GM13976 (cell line): ENCODE measurements around the gene FIGNL2.
A peak's percentile ranks its signal among the peaks of the same experiment; 100 is the strongest.

Source experiments
- DNase-seq: peaks from one replicate; pipeline ENCODE4 v3.0.0; 2012; ENCODE audit warnings: low spot score
- in situ Hi-C: fragments of 300-500 bp; cut with MboI; formaldehyde crosslinking; loops from one replicate; pipeline ENCODE4 v1.12.0; 2022; ENCODE audit warnings: low sequenced_read_pairs, mixed read lengths, inconsistent platforms; ENCODE audit not compliant: unreplicated experiment
- TF ChIP-seq, protein P1 (sequence below): IDR thresholded peaks from 2 replicates; pipeline ENCODE4 v1.5.1; 2012; ENCODE audit warnings: borderline replicate concordance, mild to moderate bottlenecking; ENCODE audit not compliant: insufficient read depth; ENCODE audit errors: extremely low read depth, missing control alignments, control extremely low read depth

FIGNL2 gene

GRCh38 chr12:51870504-51870903 is 22.0 kb upstream of the FIGNL2 start:
- TF ChIP-seq, protein P1, sequence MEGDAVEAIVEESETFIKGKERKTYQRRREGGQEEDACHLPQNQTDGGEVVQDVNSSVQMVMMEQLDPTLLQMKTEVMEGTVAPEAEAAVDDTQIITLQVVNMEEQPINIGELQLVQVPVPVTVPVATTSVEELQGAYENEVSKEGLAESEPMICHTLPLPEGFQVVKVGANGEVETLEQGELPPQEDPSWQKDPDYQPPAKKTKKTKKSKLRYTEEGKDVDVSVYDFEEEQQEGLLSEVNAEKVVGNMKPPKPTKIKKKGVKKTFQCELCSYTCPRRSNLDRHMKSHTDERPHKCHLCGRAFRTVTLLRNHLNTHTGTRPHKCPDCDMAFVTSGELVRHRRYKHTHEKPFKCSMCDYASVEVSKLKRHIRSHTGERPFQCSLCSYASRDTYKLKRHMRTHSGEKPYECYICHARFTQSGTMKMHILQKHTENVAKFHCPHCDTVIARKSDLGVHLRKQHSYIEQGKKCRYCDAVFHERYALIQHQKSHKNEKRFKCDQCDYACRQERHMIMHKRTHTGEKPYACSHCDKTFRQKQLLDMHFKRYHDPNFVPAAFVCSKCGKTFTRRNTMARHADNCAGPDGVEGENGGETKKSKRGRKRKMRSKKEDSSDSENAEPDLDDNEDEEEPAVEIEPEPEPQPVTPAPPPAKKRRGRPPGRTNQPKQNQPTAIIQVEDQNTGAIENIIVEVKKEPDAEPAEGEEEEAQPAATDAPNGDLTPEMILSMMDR = no peak
- no peak for DNase-seq
- in situ Hi-C loops = no loop called here

GRCh38 chr12:51869931-51870330 is 21.4 kb upstream of the FIGNL2 start:
- TF ChIP-seq, protein P1 = no peak
- no peak for DNase-seq
- in situ Hi-C loops = no loop called here

GRCh38 chr12:51869496-51869865 is 21.0 kb upstream of the FIGNL2 start:
- TF ChIP-seq, protein P1 = no peak
- no peak for DNase-seq
- in situ Hi-C loops = no loop called here

GRCh38 chr12:51868821-51869495 is 20.4 kb upstream of the FIGNL2 start:
- peak; percentile 37 for DNase-seq
- TF ChIP-seq, protein P1 = no peak
- in situ Hi-C loops = no loop called here

DNA sequence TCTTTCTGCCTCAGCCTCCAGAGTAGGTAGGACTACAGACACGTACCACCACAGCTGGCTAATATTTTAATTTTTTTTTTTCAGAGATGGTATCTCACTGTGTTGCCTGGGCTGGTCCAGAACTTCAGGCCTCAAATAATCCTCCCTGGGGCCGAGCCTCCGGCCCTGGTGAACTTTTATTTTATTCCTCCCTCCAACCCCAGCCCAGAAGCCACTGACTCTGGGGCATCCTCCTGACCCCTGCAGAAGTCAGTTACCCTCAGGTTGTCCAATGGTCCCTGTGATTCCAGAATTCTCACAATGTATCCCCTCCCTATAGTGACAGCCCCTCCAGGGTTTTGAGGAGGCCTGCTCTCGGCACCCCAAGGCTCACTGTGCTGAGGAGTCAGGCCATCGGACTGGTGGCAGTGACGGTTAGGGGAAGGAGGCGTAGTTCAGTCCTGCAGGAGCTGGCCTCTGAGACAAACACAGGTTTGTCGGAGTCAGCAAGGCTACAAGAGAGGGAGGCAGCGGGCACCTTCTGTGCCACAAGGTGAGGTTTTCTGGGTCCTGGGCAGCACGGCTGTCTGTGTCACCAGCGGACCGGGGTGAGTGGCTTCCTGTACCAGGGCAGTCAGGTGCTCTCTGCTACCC is 19.4 kb upstream of the FIGNL2 start:
- in situ Hi-C loops = no loop called here
- DNase-seq = no peak
- TF ChIP-seq, protein P1 = no peak

DNA sequence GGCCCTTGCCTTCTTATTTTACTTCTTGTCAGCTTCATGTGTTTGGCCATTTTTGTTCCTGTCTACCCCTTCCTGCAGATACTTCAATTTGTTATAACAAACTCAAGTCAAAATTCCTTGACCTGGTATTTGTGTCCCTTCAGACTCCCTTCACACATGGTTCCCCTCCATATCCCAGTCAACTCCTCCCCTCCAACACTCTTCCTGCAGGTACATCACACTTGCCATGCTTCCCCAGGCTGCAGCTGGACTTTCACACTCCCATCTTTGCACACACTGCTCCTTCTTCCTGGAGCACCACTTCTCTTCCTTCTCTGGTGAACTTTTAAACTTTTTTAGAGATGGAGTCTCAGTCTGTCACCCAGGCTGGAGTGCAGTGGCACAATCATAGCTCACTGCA is 18.9 kb upstream of the FIGNL2 start:
- TF ChIP-seq, protein P1 = no peak
- in situ Hi-C loops = no loop called here
- DNase-seq = no peak

DNA sequence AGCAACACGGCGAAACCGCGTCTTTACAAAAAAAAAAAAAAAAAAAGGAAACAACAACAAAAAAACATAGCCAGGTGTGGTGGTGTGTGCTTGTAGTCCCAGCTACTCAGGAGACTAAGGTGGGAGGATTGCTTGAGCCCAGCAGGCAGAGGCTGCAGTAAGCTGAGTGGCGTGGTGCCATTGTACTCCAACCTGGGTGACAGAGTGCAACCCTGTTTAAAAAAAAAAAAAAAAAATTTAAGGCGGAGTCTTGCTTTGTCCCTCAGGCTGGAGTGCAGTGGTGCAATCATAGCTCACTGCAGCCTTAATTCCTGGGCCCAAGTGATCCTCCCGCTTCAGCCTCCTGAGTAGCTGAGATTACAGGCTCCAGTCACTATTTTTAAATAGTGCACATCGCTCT is 18.2 kb upstream of the FIGNL2 start:
- in situ Hi-C loops = no loop called here
- DNase-seq = no peak
- TF ChIP-seq, protein P1 = no peak
